NCI-H187 treated with DMSO at 0.1 percent for 48 hours (cell line): ENCODE data around the gene ASXL3.

Experiments used
- DNase-seq: peaks from one replicate; lab custom pipeline; 2025; lab: John Stamatoyannopoulos, UW

The ASXL3 gene

DNA sequence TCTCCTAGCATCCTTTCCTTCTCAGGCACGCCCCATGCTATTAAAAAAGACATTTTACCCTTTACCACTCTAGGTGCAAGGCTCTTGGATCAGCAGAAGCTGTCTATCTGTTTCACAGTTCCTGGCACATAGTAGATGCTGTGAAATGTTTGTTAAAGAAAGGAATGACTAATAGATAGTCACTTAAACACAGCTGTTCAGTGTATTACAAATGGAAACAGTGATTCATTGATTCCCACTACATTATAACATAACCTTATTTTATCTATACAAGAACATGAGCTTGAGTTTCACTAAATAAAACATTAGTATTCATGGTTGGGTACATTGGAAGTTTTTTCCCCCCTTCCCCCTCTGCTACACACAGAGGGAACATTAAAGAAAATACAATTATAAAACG, 142.1 kb downstream of the ASXL3 start:
- no peak for DNase-seq

DNA sequence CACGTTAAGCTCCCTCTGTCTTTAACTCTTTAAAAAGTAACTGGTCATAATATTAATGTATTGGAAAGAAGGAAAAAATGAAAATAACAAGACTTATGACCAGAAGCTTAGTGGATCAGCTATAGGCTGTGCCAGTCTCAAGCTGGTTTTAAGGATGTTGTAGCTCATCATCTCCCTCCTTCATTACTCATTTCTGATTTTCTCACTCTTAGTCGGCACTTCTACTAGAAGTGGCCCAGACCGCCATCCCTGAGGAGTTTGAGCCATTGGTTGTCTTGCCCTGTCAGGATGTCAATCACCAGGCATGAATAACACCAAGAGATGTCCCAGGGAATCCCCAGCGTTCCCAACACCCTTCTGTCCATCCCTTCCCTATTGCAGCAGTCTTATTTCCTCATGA, 151.5 kb downstream of the ASXL3 start:
- no peak for DNase-seq

DNA sequence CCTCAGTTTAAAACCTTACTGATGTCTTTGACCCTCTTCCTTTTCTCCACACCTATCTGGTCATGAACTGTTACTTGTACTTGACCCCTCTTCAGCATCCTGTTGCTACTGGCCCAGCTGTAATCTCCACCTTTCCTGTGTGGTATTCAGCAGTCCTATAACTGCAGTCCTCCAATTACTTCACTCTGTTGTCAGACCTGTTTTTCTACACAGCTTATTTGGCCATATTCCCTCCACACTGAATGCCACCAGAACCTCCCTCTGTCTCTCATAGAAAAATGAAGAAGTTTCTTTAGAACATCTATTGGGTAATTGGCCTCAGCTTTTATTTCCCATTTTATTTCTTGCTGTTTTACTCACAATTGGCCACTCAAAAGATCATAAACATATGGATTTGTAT, 155.4 kb downstream of the ASXL3 start:
- no peak for DNase-seq

DNA sequence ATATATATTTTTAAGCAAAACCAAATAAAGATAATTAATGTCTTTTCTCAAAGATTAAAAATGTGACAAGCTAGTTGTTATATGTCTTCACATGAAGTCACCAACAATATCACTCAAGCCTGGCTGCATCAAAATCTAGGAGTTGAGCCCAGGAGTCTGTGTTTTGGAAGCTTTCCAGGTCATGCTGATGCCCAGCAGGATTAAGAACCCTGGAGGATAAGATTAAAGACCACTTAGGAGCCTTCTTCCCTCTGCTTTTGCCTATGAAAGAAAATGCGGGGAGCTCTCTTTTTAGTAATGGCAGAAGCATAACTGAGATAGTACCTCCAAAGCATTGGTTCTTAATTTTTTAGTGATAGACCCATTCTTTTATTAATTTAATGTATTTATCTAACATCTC, 157.4 kb downstream of the ASXL3 start:
- DNase-seq, result no peak

DNA sequence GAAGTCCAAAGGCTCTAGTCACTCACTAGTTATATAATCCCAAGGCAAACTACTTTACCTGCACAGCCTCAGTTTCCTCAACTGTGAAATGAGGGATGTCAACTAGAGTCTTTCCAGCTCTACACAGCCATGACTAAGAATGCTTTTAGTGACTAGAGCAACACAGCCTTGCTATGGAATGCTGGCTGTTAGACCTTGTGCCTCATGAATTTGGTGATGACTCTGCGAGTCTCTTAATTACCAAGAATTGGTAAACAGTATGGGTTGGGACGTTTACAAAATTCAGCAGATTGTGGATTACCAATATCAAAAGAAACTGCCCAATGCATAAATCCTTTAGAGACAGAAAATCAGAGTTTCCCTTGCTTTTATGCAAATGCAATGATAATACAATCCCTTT, 163.7 kb downstream of the ASXL3 start:
- no peak for DNase-seq

DNA sequence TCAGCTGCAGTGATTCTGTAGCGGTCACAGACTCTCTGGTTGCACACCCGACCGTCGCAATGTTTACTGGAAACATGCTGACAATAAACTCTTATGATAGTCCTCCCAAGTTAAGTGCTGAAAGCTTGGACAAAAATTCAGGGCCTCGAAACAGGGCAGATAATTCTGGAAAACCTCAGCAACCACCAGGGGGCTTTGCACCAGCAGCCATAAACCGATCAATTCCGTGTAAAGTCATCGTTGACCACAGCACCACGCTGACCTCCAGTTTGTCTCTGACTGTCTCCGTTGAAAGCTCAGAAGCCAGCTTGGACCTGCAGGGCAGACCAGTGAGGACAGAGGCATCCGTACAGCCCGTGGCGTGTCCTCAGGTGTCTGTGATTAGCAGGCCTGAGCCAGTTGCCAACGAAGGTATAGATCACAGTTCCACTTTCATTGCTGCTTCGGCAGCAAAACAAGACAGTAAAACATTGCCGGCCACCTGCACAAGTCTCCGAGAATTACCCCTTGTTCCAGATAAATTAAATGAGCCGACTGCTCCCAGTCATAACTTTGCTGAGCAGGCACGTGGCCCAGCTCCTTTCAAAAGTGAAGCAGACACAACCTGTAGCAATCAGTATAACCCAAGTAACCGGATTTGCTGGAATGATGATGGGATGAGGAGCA, 166.1 kb downstream of the ASXL3 start:
- DNase-seq, result no peak

DNA sequence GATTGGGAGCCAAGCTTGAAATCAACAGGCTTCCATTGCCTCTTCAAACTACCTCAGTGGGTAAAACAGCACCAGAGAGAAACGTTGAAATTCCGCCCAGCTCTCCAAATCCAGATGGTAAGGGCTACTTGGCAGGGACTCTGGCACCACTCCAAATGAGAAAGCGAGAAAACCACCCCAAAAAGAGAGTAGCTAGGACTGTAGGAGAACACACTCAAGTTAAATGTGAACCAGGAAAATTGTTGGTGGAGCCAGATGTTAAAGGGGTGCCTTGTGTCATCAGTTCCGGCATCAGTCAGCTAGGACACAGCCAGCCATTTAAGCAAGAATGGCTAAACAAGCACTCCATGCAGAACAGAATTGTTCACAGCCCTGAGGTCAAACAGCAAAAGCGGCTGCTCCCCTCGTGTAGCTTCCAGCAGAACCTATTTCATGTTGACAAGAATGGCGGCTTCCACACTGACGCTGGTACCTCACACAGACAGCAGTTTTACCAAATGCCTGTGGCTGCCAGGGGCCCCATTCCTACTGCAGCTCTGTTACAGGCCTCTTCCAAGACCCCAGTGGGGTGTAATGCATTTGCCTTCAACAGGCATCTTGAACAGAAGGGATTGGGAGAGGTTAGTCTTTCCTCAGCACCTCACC, 167.3 kb downstream of the ASXL3 start:
- DNase-seq, result no peak

DNA sequence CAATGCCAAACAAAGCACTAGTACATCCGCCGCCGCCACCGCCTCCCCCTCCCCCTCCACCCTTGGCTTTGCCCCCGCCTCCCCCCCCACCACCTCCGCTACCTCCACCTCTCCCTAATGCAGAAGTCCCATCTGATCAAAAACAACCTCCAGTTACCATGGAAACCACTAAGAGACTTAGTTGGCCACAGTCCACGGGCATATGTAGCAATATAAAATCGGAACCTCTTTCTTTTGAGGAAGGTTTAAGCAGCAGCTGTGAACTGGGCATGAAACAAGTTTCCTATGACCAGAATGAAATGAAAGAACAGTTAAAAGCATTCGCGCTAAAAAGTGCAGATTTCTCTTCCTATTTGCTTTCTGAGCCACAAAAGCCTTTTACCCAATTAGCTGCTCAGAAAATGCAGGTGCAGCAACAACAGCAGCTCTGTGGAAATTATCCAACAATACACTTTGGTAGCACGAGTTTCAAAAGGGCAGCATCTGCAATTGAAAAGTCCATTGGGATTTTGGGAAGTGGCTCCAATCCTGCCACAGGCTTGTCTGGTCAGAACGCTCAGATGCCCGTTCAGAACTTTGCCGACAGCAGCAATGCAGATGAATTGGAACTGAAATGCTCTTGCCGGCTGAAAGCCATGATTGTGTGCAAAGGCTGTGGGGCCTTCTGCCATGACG, 168.0 kb downstream of the ASXL3 start:
- DNase-seq, result peak; percentile 67

DNA sequence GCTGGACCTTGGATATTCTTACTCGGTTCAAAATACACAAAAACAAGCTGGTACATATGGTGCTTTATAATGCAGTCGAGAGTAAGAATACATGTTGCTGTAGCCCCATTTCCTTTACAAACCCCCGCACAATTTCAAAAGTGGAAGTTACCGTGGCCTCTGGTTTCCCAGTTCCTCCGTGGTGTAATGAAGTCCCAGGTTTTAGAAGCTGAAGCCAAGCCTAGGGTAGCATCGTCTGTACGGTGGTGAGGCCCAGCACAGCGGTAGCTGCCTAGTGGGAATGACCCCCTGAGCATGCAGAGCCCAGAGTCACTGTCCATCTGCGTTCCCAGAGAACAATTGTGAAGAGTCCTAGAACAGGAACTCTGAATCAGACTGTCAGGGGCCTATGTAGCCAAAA, 171.8 kb downstream of the ASXL3 start:
- no peak for DNase-seq

DNA sequence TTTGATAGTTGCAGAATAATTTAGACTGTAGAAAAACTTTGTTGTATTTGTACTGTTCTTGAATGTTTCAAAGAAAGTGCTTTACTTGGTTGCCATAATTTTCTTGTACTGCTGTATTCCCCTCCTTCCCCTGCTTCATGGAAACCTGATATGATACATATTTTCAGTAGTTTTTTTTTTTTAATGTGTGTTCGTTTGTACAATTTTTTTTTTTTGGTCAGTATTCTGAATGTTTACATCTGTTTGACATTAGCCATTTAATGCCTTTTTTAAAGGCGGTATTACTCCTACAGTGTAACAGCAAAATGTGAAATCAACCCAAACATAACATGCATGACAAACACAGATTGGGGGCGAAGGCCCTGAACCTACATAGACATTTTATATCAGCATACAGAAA, 172.3 kb downstream of the ASXL3 start:
- DNase-seq, result no peak

DNA sequence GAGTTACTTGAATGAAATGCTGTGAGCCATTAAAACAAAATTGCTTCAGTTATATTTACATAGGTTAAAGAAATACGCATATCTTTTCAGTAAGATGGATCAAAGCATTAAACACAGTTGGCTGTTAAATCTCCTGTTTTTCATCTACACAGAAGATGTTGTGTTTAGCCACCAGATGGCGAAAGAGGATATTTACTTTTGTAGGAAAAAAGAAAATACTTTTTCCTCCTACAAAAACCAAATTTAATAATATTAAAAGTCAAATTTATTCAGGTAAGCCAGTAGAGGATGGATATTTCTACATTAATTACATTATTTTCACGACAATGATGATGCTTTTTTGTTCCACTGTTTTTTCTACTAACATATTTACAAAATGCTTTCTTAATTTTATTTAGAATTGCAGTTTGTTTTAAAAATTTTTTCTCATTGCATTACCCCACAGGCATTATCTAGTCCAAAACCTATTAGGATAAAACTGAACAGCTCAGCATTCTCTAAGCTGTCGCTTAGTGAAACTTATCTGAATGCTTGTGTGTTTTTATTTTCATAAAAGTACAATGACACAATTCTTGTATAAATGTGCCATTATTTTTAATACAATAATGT, 173.7 kb downstream of the ASXL3 start:
- DNase-seq, result no peak

DNA sequence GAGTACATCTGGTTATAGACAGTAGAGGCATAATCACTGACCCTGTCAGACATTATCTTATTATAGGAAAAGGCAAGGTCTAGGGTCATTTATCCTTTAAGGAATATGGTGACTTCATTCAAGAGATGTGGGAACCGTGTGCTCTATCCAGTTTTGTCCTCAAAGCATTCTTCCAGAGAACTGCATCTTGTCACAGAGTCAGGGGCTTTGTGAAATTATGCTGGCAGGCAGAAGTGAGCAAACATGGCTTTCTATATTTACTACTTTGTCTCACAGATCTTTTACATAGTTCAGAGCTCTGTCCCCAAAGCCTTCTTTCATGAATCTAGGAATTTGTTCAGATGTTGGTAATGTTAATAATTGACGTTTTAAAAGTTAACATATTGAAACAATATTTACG, 177.4 kb downstream of the ASXL3 start:
- DNase-seq, result no peak

DNA sequence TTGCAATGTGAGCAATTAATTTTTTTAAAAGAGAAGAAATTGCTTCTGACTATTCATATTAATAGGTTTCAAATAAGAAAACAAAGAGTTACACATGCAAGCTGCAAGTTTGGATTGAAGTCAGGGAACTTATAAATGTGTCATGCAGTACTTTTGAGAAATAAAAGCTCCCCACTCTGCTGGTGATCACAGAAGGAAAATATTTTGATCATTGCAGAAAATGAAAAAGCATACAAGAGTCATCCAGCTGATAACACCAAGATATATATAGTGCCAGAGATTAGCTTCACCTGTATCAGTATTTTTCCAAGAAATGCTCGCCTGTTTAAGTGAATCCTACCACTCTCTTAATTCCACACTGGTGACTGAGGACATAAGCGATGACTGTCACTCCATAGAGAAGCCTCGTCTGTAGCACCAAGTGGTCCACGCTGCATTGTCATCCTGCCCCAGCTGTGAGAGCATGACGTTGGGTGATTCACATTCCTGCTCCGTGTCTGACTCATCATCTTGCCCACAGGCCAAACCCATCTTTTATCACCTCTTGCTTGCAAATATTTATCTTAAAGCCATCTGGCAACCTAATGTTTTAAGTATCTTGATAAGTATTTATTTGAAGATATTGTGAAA, 178.0 kb downstream of the ASXL3 start:
- no peak for DNase-seq

DNA sequence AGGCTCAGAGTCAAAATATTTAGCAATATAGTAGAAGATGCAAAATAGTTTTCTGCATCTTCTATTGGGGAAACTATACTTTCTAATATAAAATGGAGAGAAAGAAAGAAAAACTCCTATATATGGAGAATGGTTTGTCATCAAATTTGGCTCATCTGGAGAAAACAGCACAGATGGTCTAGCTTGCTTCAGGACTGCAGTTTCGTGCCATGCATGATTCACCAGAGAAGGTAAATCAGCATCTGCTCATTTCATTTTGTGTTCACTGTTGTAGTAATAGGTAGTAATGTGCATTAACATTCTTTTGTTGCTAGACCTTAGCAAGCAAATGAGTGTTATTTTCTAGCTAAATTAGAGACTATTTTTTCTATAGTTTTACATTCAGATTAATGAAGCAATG, 179.0 kb downstream of the ASXL3 start:
- DNase-seq, result no peak

DNA sequence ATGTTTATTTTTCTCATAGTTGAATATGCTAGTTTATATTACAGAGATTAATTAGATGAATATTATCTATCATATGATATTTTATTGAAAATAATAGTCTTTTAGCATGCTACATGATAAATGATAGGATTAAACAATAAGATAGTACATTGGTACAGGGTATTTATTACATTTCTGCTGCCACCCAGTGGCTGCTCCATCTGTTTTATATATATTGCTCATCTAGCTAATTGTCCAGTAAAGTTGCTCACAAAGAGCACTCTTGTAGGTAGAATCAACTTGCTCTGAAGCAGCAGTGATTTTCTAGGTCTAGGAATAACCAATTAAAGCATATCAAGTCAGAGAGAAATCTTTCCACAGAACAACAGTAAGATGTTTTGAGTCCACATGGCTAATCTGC, 183.3 kb downstream of the ASXL3 start:
- DNase-seq, result no peak

DNA sequence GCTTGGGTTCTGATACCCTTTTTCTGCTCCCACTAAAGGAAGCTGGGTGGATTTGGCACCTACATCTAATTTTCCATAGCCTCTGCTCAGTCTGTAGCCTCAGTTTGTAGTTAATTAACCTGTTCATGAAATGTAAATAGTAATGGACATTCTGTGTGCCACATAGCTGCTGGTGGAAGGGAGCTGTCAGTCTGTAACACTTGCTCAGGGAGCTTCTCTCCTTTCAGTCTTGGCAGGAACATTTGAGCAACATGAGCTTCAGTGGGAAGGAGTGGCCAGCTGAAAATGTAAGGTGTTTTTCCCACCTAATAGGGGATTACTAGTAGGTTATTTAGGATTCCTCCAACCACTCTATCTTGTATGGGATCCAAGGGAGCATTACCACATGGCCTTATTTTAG, 203.4 kb downstream of the ASXL3 start:
- DNase-seq, result peak; percentile 16
